HG03095 (cell line): ENCODE data around the gene SLC27A1.
"Not testable (repeated sequence)": the region's sequence is repeated elsewhere in the genome, so short reads cannot be mapped to it uniquely, and the experiment has no call there.

ENCODE experiments used
- ATAC-seq: cut with Tn5 transposase; IDR thresholded peaks from one replicate; pipeline ENCODE4 v1.9.1; 2021; ENCODE audit warnings: moderate library complexity; ENCODE audit not compliant: unreplicated experiment

Gene SLC27A1

DNA sequence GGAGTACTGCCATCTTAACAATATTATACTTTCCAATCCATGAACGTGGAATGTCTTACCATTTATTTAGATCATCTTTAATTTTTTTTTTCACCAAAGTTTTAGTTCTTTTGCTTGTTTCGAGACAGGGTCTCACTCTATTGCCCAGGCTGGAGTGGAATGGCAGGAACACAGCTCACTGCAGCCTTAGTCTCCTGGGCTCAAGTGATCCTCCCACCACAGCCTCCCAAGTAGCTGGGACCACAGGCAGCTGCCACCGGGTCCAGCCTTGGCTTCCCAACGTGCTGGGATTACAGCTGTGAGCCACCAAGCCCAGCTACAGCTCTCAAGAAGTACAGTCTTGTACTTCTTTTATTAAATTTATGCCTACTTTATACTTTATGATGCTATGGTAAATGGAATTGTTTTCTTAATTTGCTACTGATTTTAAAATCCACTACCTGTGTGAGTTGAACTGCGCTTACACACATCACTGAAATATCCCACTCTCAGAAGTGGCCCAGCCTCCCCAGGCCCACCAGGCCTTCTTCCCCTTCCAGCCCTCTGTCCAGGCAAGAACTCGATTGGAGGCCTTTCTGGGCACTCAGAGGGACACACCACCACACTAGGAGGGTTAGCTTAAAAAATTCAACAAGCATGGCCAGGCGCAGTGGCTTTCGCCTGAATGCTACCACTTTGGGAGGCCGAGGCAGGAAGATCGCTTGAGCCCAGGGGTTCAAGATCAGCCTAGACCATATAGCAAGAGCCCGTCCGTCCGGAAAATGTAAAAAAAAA is 40.1 kb downstream of the SLC27A1 start:
- no peak for ATAC-seq

DNA sequence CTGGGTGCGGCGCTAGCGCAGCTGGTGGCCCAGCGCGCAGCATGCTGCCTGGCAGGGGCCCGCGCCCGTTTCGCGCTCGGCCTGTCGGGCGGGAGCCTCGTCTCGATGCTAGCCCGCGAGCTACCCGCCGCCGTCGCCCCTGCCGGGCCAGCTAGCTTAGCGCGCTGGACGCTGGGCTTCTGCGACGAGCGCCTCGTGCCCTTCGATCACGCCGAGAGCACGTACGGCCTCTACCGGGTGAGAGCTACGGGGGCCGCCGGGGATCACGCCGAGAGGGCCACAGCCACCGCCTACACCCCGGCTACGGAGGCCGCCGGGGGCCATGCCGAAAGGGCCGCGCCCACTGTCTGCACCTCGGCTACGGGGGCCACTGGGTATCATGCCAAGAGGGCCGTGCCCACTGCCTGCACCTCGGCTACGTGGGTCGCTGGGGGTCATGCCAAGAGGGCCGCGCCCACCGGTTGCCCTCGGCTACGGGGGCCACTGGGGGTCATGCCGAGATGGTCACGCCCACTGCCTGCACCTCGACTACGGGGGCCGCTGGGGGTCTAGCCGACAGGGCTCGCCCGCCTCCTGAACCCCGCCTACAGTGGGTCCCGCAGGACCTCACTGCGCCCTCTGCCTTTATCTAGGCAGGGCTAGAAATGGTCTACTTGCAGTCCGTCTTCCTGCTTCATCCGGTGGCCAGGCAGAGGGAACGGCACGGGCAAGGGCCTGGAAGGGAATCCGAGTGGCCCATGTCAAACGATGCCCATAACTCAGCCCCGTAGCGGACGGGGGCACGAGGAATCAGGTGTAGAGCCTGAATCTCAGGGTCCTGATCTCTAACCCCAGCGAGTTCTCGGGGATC is 41.6 kb downstream of the SLC27A1 start:
- peak; percentile 47 for ATAC-seq

DNA sequence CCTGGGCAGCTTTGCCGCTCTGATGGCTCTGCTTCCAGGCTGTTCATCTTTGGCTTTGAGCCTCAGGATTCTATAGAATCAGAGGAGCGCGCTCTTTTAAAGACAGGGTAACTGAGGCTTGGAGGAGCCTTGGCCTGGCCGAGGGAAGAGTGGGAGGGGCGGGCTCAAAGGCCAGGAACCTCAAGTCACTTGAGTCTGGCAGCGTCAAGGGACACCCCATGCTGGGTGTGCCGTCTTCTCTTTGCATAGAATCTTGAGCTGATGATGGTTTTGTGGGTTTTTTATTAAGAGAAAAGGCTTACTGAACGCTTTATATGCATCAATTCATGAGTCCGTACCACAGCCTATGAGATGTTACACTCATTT is 42.2 kb downstream of the SLC27A1 start:
- ATAC-seq = no peak

- ATAC-seq = no peak
These were observed 45.3 kb downstream of the SLC27A1 start for GRCh38 chr19:17515408-17516149.

DNA sequence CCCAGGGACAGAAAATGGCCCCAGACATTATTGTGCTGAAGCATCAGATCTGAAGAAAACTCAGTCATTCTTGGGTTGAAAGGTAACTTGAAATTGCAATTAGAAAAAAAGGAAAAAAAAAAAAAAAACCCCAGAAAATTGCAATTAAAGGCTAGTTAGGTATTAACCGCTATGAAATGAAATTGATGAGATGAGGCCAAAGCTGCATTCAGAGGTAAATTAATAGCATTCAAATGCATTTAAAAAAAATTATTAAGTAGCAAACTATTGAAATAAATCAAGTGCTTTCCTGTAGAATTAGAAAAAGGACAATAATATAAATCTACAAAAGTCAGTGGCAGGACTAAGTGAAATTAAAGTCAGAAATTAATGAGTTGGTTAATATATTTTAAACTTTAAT is 47.6 kb downstream of the SLC27A1 start:
- no peak for ATAC-seq

- ATAC-seq = not testable (repeated sequence)
These were observed 48.3 kb downstream of the SLC27A1 start for GRCh38 chr19:17518654-17519053.

DNA sequence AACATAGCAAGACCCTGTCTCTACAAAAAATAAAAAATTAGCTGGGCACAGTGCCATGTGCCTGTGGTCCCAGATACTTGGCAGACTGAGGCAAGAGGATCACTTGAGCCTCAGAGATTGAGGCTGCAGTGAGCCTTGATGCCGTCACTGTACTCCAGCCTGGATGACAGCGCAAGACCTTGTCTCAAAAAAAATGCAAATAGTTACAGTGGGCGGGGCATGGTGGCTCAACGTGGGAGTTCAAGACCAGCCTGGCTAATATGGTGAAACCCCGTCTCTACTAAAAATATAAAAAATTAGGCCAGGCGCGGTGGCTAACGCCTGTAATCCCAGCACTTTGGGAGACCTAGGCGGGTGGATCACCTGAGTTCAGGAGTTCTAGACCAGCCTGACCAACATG is 49.6 kb downstream of the SLC27A1 start:
- ATAC-seq = no peak

GRCh38 chr19:17520865-17521264 is 50.5 kb downstream of the SLC27A1 start:
- ATAC-seq = no peak

- peak; percentile 67 for ATAC-seq
These were observed 52.9 kb downstream of the SLC27A1 start for GRCh38 chr19:17522988-17523872.

DNA sequence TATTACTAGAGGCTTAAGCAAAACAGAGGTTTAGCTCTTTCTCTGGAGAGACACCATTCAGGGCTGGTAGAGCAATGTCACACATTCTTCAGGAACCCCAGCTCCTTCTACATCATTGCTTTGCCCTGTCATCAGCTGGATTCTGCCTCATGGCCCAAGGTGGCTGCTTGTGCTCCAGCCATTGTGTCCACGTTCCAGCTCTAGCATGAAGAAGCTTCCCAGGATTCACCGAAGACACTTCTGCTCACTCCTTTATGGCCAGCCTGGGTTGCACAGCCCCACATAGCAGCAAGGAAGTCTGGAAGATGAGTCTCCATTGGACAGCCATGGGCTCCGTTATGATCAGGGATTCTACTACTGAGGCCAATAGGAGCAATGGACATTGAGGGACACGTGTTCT is 54.3 kb downstream of the SLC27A1 start:
- ATAC-seq = no peak

DNA sequence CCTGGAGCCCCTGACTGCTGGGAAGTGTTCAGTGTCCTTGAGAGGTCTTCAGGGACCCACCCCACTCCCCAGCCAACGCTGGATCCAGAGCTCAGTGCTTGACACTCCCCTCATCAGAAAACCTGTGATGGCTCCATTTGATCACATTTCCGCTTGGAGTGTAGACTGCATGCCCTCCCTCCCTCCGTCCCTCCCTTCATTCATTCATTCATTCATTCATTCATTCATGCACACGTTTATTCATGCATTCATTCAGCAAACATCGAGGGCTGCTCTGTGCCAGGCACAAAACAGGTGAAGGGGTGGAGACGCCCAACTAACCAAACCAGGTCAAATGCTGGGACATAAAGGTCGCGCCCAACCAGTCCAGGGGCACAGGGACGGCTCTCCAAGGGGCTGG is 54.8 kb downstream of the SLC27A1 start:
- ATAC-seq = no peak

DNA sequence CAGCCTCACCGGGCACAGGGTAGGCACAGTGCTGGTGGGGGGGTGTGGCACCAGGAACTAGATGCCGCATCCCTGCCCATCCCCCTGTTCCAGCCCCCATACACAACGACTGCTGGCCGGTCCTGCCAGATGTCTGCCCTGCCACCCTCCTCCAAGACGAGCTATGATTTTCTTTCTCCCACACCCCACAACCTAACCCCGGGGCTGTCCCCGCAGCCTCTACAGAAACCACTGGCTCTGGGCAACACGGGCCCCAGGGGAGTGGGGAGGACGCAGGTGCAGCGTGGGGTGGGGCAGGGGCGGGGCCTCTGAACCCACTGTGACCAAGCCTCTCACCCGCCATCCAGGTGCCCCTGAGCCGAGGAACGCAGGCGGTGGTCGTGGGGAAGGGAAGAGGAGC is 56.6 kb downstream of the SLC27A1 start:
- ATAC-seq = no peak

GRCh38 chr19:17527326-17527725 is 57.0 kb downstream of the SLC27A1 start:
- ATAC-seq = no peak

DNA sequence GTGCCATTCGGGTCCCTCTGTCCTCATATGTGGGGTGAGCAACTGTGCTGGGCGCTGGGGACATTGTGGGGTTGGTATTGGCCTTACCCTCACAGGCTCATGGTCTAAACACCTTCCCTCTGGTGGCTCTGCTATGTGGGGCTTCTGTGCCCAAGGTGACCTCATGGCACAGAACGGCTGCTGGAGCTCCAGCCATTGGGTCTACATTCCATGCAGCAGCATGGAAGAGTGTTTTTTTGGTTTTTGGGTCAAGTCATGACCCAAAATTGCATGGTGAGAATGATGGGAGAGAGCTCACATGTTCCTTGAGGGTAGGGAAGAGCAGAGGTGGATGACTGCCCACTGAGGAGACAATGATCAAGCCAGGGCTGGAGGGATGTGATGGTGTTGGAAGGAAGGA is 58.3 kb downstream of the SLC27A1 start:
- ATAC-seq = no peak

DNA sequence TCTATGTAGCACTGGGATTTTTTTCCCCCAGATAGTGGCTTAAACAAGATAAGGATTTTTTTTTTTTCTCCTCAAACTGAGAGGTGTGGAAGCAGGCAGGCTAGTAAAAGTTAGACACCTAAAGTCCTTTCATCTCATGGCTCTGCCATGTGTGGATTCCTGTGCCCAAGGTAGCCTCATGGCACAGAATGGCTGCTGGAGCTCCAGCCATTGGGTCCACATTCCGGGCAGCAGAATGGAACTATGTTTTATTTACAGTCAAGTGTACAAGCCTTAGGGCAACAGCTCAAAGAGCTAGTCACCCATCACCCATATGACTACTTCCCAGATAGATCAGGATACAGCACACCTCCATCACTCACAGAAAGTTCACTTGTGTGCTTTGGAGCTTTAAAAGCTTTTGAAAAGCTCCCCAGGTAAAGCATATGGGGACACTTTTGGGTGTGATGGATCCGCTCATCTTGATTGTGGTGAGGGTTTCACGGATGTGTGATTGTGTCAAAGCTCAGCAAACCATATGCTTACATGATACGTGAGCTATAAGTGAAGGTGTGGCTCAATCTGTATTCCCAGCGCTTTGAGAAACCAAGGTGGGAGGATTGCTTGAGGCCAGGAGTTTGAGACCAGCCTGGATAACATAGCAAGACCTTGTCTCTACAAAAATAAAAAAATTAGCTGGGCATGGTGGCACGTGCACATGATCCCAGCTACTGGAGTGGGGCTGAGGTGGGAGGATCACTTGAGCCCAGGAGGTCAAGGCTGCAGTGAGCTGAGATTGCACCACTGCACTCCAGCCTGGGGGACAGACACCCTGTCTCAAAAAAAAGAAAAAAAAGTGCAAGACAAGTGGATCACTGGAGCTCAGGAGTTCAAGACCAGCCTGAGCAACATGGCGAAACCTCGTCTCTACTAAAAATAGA is 59.2 kb downstream of the SLC27A1 start:
- ATAC-seq = no peak

- ATAC-seq = no peak
These were observed 60.3 kb downstream of the SLC27A1 start for GRCh38 chr19:17530586-17530985.

DNA sequence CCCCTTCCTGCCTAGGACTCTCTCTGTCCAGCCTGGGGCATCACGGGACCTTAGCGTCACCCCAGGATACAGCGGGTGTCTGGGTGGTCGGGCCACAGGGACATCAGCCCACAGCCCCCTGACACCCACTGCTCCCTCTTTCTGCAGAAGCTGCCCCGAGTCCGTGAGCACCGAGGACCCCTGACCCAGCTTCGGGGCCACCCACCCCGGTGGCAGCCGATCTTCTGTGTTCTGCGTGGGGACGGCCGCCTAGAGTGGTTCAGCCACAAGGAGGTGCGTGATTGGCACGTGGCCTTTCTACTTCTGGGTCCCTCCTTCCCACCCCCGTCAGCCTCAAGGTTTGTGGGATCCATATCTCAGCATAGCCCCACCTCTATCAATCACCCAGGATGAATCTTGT is 61.8 kb downstream of the SLC27A1 start:
- no peak for ATAC-seq

DNA sequence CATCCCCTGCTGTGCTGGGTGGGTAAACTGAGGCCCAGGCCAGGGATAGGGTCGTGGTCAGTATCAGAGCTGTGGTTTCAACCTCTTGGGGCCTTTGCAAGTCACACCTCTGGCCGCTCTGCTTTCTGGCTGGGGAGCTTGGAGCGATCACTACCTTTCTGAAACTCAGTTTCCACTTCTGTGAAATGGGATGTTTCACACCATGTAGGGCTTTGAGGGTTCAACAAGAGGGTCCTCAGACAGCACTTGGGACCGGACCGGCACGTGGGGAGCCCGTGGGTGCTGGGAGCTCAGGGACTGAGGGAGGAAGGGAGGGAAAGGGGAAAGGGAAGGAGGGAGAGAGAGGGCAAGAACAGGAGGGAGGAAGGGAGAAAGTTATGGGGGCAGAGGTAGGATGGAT is 62.2 kb downstream of the SLC27A1 start:
- no peak for ATAC-seq

DNA sequence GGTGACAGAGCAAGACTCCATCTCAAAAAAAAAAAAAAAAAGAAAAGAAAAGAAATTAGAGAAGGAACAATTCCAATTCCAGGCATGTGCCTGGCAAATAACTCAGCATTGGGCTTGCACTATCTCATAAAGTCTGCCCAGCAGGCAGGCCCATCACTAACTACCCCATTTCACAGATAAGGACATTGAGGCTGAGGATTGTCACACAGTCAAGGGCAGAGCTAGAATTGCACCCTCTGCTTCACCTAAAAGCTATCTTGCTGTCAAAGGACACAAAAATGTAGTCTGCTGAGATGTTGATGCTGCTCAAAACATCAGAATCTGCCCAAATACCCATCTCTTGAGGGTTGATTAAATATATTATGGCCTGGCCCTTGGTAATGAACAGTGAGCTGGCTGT is 64.4 kb downstream of the SLC27A1 start:
- ATAC-seq = no peak

- no peak for ATAC-seq
These were observed 66.6 kb downstream of the SLC27A1 start for GRCh38 chr19:17536955-17537354.
